H4 (cell line): Measurements from ENCODE around the gene ZNF586. TPM values are rescaled to one million over a fixed set of nuclear protein-coding genes. Genes with fewer than 3 reads are reported as not detected.
"Not testable (repeated sequence)": the region's sequence is repeated elsewhere in the genome, so short reads cannot be mapped to it uniquely, and the experiment has no call there.

ENCODE experiments used
- DNase-seq: peaks from one replicate; pipeline ENCODE4 v3.0.0-alpha.2; 2015; ENCODE audit warnings: low spot score
- total RNA-seq: library from RNA; depleted of rRNA; stranded (reverse); fragments of >200 nt; shearing (Covaris generic); gene quantifications from 2 replicates; pipeline ENCODE4 v1.2.3, GENCODE V29; 2014

Gene ZNF586
- total RNA-seq, 1 experiment from 2014 or later: 19.3 TPM

- not testable (repeated sequence) for DNase-seq
Observed at GRCh38 chr19:57796580-57796979, 27.1 kb downstream of the ZNF586 start.

GRCh38 chr19:57800696-57801095, 31.2 kb downstream of the ZNF586 start:
- no peak for DNase-seq

- no peak for DNase-seq
Observed at GRCh38 chr19:57802269-57802668, 32.8 kb downstream of the ZNF586 start.

- DNase-seq: no peak
Observed at GRCh38 chr19:57803265-57803593, 33.8 kb downstream of the ZNF586 start.

- peak; percentile 88 for DNase-seq
Observed at GRCh38 chr19:57803594-57804325, 34.3 kb downstream of the ZNF586 start.

- no peak for DNase-seq
Observed at GRCh38 chr19:57807541-57807940, 38.1 kb downstream of the ZNF586 start.

- DNase-seq: not testable (repeated sequence)
Observed at GRCh38 chr19:57810410-57811295, 41.2 kb downstream of the ZNF586 start.

GRCh38 chr19:57812226-57812625, 42.8 kb downstream of the ZNF586 start:
- no peak for DNase-seq

GRCh38 chr19:57812975-57813820, 43.7 kb downstream of the ZNF586 start:
- DNase-seq: not testable (repeated sequence)

- no peak for DNase-seq
Observed at GRCh38 chr19:57813919-57814504, 44.5 kb downstream of the ZNF586 start.

GRCh38 chr19:57814505-57815246, 45.2 kb downstream of the ZNF586 start, which contains the start of gene ZNF552:
TSS of gene ZNF552 (minus strand) at chr19:57814913. CDS start at chr19:57814743, 170 bp downstream.
- DNase-seq: peak; percentile 91

GRCh38 chr19:57815247-57816075, 46.0 kb downstream of the ZNF586 start:
- no peak for DNase-seq

- no peak for DNase-seq
Observed at GRCh38 chr19:57816652-57817051, 47.2 kb downstream of the ZNF586 start.

GRCh38 chr19:57817976-57818375, 48.5 kb downstream of the ZNF586 start:
- no peak for DNase-seq

GRCh38 chr19:57818378-57818777, 48.9 kb downstream of the ZNF586 start:
- DNase-seq: no peak

GRCh38 chr19:57819475-57820148, 50.1 kb downstream of the ZNF586 start:
- DNase-seq: peak; percentile 93

- no peak for DNase-seq
Observed at GRCh38 chr19:57820599-57820998, 51.1 kb downstream of the ZNF586 start.

GRCh38 chr19:57821095-57821494, 51.6 kb downstream of the ZNF586 start:
- DNase-seq: not testable (repeated sequence)

GRCh38 chr19:57821501-57821900, 52.0 kb downstream of the ZNF586 start:
- not testable (repeated sequence) for DNase-seq
